SK-N-SH treated with all-trans-retinoic acid at 6 μM for 48 hours (cell line): ENCODE measurements around the gene IGSF11.

Experiments
- ARNTL ChIP-seq: fragments of 450-650 bp; formaldehyde crosslinking; IDR thresholded peaks from 2 replicates; pipeline ENCODE4 v1.5.0; 2020; ENCODE audit warnings: low read depth, mild to moderate bottlenecking, moderate library complexity, borderline replicate concordance
- CREB5 ChIP-seq: fragments of 250-450 bp; sonication (Bioruptor Pico); IDR thresholded peaks from 2 replicates; pipeline ENCODE4 v1.5.1; 2020; ENCODE audit warnings: low read depth, mild to moderate bottlenecking, moderate library complexity
- CSDC2 ChIP-seq: fragments of 250-450 bp; sonication (Bioruptor Pico); IDR thresholded peaks from 2 replicates; pipeline ENCODE4 v1.5.0; 2020; ENCODE audit warnings: mild to moderate bottlenecking, moderate library complexity
- GLIS3 ChIP-seq: fragments of 250-450 bp; sonication (Bioruptor Pico); IDR thresholded peaks from 2 replicates; pipeline ENCODE4 v1.5.0; 2020; ENCODE audit warnings: mild to moderate bottlenecking, moderate library complexity
- PATZ1 ChIP-seq: fragments of 250-450 bp; sonication (Bioruptor Pico); IDR thresholded peaks from 2 replicates; pipeline ENCODE4 v1.8.0; 2020; ENCODE audit warnings: mild to moderate bottlenecking, moderate library complexity, borderline replicate concordance
- POU6F1 ChIP-seq: fragments of 250-450 bp; sonication (Bioruptor Pico); IDR thresholded peaks from 2 replicates; pipeline ENCODE4 v1.8.0; 2021; ENCODE audit warnings: low read depth, mild to moderate bottlenecking, moderate library complexity, borderline replicate concordance
- PPARA ChIP-seq: fragments of 250-450 bp; sonication (Bioruptor Pico); IDR thresholded peaks from 2 replicates; pipeline ENCODE4 v1.5.0; 2020; ENCODE audit warnings: mild to moderate bottlenecking, borderline replicate concordance
- SNAI2 ChIP-seq: fragments of 250-450 bp; sonication (Bioruptor Pico); IDR thresholded peaks from 2 replicates; pipeline ENCODE4 v1.5.0; 2020; ENCODE audit warnings: mild to moderate bottlenecking, moderate library complexity
- TOX ChIP-seq: fragments of 250-450 bp; sonication (Bioruptor Pico); IDR thresholded peaks from 2 replicates; pipeline ENCODE4 v1.8.0; 2021; ENCODE audit warnings: mild to moderate bottlenecking, moderate library complexity, borderline replicate concordance
- TSHZ2 ChIP-seq: fragments of 250-450 bp; sonication (Bioruptor Pico); IDR thresholded peaks from 2 replicates; pipeline ENCODE4 v1.5.0; 2020; ENCODE audit warnings: mild to moderate bottlenecking, moderate library complexity
- ZFP3 ChIP-seq: fragments of 250-450 bp; sonication (Bioruptor Pico); IDR thresholded peaks from 2 replicates; pipeline ENCODE4 v1.5.0; 2020; ENCODE audit warnings: mild to moderate bottlenecking, moderate library complexity
- ZNF565 ChIP-seq: fragments of 450-650 bp; formaldehyde crosslinking; conservative IDR thresholded peaks from 2 replicates; pipeline ENCODE4 v1.5.0; 2020; ENCODE audit warnings: low read depth, mild to moderate bottlenecking, moderate library complexity
- ZNF70 ChIP-seq: fragments of 450-650 bp; formaldehyde crosslinking; IDR thresholded peaks from 2 replicates; pipeline ENCODE4 v1.5.0; 2020; ENCODE audit warnings: mild to moderate bottlenecking, moderate library complexity

- TF ChIP-seq GLIS3 (CRISPR knock-in tag), result no peak
- TF ChIP-seq PATZ1 (CRISPR knock-in tag), result no peak
- no peak for TF ChIP-seq SNAI2 (CRISPR knock-in tag)
- no peak for TF ChIP-seq PPARA
- TF ChIP-seq ZFP3 (CRISPR knock-in tag), result no peak
- TF ChIP-seq TSHZ2 (CRISPR knock-in tag), result no peak
- TF ChIP-seq CREB5 (CRISPR knock-in tag), result no peak
- TF ChIP-seq TOX, result no peak
- TF ChIP-seq ZNF565, result no peak
- no peak for TF ChIP-seq CSDC2 (CRISPR knock-in tag)
- TF ChIP-seq ZNF70 (CRISPR knock-in tag), result no peak
- TF ChIP-seq ARNTL (CRISPR knock-in tag), result no peak
- TF ChIP-seq POU6F1, result no peak
Observed at GRCh38 chr3:119044593-119044992, 9.9 kb upstream of the IGSF11 start.
